Putamen (tissue), 1 donor: ENCODE measurements around the gene MIOS.
"Not testable (repeated sequence)": the region's sequence is repeated elsewhere in the genome, so short reads cannot be mapped to it uniquely, and the experiment has no call there.

Experiments used
- DNase-seq: peaks from one replicate; pipeline ENCODE4 v3.0.0-alpha.2; 2016; ENCODE audit warnings: low spot score

MIOS gene

DNA sequence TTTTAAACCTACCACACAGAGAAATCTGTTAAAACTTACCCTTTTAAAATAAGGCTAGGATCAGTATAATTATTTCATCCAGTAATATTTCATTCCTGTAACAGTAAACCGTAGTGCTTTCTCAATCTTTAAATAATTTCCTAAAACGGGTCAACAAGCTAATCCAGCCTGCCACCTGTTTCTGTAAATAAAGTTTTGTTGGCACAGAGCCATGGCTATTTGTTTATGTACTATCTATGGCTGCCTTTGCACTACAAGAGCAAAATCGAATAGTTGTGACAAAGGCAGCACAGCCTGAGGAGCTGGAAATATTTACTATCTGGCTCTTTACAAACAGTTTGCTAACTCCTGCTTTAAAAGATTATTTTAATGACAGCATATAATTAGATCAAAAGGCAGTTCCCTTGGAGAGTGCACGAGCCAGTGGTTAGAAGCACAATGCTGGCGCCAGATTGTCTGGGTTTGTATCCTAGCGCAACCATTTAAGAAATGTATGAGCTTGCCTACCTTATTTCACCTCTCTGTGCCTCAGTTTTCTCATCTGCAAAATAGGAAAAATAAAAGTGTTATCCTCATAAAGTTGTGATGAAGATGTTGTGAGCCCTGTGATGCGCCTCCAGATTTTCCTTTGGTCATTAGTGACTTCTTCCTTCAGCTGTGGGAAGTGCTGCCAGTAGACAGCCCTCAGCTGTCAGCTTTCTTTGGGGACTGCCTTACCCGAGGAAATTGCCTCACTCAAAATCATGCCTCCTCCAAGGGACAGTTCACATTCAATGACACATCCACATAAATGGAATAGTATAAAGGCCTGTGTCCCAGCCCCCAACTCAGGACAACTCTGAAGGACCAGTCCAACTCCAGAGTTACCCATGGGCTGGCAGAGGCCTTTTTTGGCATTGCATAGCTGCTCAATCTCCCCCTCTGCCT, 11.8 kb upstream of the MIOS start:
- DNase-seq = no peak

DNA sequence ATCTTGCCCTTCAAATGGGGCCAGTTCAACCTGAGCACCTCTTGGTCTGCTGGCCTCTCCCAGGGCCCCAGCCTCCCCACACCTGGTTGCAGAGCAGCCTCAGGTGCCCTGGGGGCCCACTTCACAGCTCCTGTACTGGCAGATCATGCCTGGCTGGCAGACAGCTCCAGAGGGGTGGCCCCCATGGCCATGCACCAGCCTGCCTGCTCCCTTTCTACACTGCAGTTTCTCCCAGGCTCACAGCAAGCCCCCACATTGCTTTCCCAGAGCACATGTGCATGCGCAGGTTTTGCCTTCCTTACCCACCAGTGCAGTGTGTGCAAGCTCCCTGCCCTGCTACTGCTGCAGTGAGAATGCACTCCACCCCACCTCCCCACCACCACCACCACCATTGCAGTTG, 9.8 kb upstream of the MIOS start:
- DNase-seq = no peak

DNA sequence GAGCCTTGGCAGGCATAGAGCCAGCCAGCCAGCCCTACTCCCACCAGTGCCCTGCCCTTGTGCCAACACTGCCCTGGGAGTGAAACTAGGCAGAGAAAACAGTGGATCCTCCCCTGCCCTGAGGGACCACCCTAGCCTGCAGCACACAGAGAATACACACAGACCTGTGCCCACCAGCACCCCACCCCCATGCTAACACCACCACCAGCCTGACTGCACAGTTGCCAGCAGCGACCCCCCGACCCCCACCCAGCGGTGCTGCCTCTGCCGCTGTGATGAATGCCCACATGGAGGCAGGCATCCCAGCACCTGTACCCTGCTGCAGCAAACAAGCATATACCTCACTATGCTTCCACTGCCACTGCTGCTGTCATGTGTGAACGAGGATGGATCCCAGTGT, 9.4 kb upstream of the MIOS start:
- no peak for DNase-seq

DNA sequence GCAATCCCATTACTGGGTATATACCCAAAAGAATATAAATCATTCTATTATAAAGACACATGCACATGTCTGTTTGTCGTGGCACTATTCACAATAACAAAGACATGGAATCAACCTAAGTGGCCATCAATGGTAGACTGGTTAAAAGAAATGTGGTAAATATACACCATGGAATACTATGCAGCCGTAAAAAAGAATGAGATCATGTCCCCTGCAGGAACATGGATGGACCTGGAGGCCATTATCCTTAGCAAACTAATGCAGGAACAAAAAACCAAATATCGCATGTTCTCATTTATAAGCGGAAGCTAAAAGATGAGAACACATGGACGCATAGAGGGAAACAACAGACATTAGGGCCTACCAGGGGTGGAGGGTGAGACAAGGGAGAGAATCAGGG, 5.1 kb upstream of the MIOS start:
- not testable (repeated sequence) for DNase-seq

DNA sequence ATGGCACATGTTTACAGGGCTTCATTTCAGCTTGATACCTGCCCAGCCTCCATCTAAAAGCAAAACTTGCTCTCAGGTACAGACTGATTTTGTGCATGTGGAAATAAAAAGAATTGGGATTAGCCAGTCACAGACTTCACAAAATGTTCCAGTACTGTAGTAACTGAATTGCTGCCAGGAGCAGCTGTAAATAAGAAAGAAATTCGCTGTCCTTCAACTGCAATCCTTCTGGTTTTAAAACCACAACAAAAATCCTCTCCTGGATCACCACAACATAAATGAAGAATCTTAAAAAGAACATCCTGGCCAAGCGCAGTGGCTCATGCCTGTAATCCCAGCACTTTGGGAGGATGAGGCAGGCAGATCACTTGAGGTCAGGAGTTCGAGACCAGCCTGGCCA, 3.9 kb upstream of the MIOS start:
- no peak for DNase-seq

DNA sequence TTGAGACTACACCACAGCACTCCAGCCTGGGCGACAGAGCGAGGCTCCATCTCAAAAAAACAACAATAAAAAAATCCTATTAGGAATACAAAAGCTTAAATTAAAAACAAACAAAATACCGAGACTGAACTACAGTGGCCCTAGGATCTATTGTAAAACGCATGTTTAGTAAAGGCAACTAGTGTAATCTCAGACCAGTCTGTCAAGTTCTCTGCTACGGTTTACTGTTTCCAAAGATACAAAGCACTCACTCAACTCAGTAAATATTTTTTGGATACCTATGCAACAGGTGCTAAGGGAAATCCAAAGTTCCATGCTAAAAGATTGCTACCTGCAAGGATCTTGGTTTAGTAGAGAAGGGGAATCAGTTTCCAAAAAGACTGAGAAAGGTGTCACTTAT, 3.4 kb upstream of the MIOS start:
- DNase-seq = no peak

DNA sequence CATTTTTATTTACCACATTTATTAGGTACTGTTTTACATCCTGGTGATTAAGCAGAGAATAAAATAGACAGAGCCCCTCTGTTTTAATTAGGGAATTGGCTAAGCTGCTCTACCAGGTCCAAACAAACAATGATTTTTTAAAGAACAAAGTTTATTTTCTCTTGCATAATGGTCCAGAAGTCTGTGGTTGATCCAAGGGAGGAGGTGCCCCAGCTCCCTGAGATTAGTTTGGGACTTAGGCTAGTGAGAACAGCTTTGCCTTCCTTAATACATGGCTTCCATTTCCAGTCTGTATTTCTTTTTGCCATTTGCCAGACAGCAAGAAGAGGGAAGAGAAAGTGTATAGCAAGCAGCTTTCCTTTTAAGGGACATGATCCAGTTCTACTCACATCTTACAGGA, 2.9 kb upstream of the MIOS start:
- DNase-seq = no peak

DNA sequence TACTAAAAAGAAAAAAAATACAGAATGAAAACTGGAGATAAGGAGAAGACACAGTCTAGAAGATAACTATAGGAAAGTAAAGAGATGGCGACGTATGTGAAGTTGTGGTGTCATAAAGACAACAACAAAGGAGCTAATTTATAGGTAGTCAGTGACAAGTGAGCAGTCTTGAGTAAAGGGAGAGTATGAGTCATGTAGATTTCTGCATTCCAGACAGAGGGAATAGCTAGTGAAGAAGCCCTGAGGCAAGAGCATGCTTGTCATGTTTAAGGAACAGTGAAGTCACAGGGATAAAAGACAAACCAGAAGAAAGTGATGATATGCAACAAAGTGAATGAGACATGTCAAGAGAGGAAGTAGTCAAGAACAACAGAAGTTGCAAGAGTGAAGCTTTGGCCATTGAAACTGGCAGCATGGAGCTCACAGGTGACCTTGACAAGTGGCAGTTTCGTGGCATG, 2.3 kb upstream of the MIOS start:
- no peak for DNase-seq

DNA sequence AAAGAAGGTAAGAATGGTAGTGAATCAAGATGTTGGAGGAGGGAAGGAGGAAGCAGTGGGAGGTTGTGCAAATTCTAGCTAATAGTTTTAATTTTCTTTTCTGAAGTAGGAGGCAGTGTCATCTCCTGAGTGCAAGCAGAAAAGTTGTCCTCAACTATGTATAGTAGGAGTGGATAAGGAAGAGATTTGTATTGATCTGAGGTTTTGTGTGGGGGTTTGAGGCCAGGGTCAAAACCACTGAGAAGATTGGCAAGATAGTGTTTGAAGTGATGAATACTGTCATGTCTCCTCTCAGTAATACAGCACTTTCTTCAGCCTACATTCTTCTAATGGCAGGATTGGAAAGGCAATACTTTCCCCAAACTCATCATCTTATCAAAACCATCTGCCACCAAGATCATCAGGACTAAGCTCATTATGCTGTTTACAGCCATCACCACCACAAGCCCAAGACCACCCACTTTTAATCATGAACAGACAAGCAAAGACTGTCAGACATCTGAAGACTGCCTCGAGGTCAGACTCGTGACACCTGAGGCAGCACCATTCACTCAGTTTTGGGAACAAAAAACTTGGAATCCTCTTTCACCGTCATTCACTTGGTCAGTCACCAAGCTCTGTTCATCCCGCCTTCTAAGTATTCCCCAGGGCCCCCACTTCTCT, 1.5 kb upstream of the MIOS start:
- DNase-seq = no peak

DNA sequence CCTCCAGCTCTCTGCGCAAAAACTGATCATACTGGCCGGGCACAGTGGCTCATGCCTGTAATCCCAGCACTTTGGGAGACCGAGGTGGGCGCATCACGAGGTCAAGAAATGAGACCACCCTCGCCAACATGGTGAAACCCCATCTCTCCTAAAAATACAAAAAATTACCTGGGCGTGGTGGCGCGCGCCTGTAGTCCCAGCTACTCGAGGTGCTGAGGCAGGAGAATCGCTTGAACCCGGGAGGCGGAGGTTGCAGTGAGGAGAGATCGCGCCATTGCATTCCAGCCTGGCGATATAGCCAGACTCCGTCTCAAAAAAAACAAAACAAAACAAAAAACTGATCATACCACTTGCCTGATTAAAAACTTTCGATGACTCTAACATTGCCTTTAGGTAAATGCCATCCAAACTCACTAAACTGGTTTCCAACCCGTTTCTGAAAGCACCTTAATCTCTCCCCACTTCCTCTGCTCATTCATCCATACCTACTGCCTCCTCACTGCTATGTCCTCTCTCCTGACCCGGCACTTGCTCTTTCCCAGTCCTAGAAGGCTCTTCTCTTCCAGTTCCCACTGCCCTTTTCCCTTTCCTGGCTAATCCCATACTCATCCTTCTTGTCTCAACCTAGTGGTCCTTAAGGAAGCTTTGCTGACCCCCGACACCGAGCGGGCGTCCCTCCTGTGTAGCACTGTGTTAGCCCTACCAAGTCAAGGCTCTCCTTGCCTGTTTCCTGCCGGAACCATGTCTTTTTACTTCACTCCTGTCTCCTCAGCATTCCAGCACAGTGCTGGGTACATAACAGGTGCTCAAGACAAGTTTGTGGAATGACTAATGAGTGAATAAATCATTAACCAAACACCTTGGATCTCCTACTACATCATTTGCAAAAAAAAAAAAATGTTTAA, 686 bp upstream of the MIOS start:
- DNase-seq = no peak

DNA sequence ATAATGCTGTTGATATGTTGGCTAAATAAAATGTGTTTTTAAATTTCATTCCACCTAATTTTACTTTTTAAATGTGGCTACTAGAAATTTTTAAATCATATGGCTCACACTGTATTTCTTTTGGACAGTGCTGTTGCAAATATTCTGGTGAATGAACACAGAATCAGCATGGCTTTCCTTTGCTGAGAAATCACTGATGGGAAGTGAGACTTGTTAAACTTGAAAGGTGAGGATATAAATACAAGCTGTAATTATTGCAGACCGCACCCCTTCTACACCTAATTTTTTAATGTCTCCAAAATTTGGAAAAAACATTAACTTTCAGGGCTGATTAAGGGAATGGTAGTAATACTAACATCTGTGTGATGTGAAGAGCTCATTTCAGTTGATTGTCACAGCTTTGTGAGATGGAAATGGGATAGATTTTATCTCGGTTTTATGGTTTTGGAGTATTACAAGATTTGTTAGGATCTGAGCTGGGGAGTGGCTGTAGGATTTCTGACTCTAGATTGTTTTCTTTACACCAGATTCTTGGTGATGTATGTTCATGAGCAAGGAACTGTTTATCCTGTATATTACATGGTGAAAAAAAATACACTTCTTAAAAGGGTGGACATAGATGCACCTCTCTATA, 1.3 kb downstream of the MIOS start:
- no peak for DNase-seq

DNA sequence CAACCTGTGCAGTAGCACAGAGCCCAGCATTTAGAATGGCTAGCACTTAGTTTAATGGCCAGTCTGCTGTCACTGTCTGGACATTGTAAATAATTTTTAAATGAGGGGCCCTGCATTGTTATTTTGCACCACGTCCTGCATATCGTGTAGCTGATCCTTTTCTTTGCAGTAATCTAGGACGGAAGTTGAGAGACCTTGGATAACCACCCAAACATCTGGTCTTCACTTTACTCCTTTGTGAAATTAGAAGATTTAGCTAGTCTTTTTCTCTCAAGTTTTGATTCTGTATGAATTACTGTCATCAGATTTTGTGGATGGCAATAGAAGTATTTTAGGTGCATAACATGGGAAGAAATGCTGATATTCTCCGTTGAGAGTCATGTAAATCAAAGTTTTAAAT, 1.9 kb downstream of the MIOS start:
- no peak for DNase-seq

DNA sequence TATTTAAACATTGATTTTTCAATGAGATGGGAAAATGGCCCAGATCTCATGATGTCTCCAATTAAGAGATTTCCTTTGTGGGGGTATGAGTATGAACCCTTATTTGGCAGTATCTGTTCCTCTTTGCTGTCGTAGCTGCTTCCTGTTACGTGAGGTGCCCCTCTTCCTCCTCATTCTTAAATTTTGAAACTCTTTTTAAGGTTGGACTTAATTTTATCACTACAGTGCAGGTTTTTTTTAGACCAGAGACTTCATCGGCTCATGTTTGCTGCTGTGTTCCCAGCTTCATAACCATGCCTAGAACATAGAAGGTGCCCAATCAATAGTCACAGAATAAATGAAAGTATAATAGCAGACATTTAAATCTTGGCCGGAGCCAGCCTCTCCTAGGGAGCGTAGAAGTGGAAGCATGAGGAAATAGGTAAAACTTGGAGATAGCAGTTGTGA, 2.4 kb downstream of the MIOS start:
- no peak for DNase-seq

DNA sequence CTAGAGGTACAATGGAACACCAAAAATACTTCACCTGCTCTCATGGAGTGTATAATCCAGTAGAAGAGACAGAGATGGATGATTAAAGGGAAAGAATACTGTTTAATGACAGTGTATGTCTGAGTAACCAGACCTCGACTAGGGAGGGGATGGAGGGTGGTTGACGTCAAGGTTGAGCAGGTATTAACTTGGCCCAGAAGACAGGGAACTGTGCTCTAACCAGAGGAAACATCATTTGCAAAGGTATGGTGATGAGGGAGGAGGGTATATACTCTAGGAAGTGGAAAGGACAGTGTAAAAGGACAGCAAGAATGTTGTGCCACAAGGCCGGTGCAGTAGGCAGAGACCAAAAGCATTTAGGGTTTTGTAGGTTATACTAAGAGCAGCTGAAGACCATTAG, 2.9 kb downstream of the MIOS start:
- DNase-seq = no peak

DNA sequence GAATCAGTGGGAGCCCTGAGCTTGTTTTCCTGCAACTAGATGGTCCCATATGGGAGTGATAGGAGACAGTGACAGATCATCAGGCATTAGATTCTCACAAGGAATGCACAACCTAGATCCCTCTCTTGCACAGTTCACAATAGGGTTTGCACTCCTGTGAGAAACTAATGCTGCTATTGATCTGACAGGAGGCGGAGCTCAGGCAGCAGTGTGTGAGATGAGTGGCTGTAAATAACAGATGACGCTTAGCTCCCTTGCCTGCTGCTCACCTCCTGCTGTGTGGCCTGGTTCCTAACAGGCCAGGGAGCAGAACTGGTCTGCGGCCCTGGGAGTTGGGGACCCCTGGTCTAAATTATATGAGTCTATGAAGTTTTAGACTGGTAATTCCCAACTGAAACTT, 3.9 kb downstream of the MIOS start:
- no peak for DNase-seq

DNA sequence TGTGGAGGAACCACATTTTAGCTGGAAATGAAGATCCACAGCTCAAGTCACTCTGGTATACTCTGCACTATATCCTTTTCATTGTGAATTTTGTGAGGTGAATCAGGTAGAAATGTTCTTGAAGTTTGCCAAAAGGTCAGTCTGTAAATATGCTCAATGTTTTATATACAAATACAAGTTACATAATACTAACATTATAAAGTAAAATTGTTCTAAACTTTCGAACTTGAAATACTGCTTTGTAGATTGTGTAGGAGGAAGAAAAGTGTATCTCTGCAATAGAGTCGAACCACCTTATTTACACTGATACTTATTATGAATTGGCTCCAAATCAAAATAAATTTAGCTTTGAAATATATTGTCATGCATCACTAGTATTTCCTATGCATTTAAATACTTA, 7.0 kb downstream of the MIOS start:
- no peak for DNase-seq

DNA sequence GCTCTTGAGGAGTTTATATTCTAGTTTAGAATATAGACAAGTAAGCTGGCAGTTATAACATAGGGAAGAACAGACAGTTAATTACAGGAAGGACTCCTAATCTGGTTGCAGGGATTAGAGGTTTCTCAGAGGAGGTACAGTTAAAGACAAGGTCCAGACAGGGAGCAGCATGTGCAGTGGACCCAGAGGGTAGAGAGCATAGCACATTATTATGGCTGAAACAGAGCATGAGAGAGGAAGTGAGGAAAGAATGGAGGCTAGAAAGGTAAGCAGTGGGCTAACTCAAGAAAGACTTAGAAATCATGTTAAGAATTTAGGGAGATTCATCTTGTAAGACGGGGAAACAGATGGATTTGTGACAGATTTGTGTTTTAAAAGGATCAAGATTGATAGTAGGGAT, 9.7 kb downstream of the MIOS start:
- no peak for DNase-seq

DNA sequence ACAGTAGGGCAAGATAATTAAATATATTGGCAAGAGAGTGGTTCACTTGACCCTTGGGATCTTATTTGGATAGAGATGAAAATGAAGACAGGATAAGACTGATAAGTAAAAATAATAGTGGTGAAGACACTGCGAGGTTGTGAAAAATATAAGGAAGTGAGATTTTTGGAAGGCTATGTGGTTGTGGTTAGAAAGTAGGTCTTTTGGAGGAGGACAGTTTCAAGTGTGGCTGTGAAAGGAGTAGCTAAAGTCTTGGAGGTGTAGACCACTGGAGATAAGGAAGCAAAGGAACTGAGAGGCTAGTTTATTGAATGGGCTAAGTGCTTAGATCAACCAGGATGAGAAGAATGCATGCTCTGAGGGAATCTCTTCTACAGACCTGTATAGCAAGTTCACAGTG, 11.2 kb downstream of the MIOS start:
- DNase-seq = no peak

DNA sequence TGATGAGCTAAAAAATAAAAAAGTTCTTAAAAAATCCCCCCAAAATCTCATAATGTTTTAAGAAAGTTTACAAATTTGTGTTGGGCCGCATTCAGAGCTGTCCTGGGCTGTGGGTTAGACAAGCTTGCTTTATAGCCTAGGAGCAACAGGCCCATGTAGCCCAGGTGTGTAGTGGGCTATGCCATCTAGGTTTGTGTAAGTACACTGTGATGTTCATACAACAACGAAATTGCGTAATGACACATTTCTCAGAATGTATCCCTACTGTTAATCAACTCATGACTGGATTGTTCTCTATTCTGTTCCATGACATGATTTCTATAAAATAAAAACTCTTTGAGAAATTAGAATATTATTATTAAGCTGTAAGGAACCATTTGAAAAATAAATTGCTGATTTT, 13.0 kb downstream of the MIOS start:
- DNase-seq = no peak

DNA sequence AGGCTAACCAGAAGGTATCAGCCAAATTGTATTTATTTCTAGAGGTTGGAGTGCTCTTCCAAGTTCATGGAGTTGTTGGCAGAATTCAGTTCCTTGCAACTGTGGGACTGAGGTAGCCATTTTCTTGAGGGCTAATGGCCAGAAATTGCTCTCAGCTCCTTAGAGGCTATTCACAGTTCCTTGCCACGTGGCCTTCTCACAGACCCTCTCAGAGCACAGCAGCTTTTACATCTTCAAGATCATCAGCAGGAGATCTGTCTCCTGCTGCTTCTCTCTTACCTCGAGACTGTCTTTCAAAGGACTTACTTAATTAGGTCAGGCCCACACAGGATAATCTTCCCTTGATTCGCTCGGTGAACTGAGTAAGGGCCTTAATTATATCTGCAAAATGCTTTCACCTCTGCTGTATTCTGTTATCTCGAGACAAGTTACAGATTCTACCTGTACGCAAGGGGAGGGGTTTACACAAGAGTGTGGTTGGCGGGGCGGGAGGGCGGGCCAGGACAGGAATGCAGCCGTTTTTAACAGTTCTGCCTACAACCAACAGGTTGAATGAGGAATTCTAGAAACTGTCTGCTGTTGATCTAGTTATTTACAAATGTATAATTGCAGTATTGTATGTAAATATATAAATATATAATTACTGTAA, 15.0 kb downstream of the MIOS start:
- peak; percentile 39 for DNase-seq

DNA sequence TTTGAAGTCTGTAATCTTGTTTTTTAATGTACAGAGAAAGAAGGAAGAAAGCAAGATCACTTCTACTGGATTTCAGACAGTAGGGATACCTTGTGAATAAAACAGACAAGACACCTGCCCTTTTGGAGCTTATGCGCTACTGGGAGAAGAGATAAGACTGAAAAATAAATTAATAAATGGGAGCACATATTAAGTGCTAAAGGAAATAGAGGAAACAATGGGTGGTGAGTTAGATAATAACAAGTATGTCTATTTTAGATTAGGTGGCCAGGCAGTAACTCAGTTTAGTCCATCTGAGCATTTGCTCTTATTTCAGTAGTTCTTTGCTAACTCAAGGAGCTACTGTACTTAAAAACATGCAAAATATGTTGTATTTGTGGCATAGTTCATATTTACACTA, 15.9 kb downstream of the MIOS start:
- no peak for DNase-seq
